Astrocyte (in vitro differentiated cells and primary cell): ENCODE measurements around the gene CCT4. TPM values are rescaled to one million over a fixed set of nuclear protein-coding genes. Genes with fewer than 3 reads are reported as not detected.

Source experiments
- DNase-seq: peaks from one replicate; pipeline ENCODE4 v3.0.0-alpha.2; 2010; ENCODE audit warnings: low read depth
- FAIRE-seq: peaks from 2 replicates; lab custom pipeline; 2011; peaks lifted over from hg19 to GRCh38; lab: Jason Lieb, UNC
- H2AFZ ChIP-seq: 2 replicates; pipeline ENCODE4 v1.6.0; 2012; ENCODE audit warnings: low read depth, low read length, inconsistent platforms
- H3K27ac ChIP-seq: 2 replicates; pipeline ENCODE4 v1.5.1; 2011; ENCODE audit warnings: low read depth, low read length, inconsistent platforms
- H3K27me3 ChIP-seq: 2 replicates; pipeline ENCODE4 v1.6.0; 2011; ENCODE audit warnings: low read length, inconsistent platforms; ENCODE audit not compliant: insufficient read depth
- H3K36me3 ChIP-seq: 2 replicates; pipeline ENCODE4 v1.5.1; 2011; ENCODE audit warnings: low read length, inconsistent platforms; ENCODE audit not compliant: insufficient read depth
- H3K4me1 ChIP-seq: 2 replicates; pipeline ENCODE4 v1.5.1; 2011; ENCODE audit warnings: low read length, inconsistent platforms; ENCODE audit not compliant: insufficient read depth
- H3K4me2 ChIP-seq: 2 replicates; pipeline ENCODE4 v1.6.0; 2012; ENCODE audit warnings: low read length, inconsistent platforms
- H3K4me3 ChIP-seq: 2 replicates; pipeline ENCODE4 v1.5.1; 2011; ENCODE audit warnings: low read depth, mild to moderate bottlenecking, low read length, inconsistent platforms; ENCODE audit not compliant: insufficient read depth
- H3K79me2 ChIP-seq: 2 replicates; pipeline ENCODE4 v1.6.0; 2012; ENCODE audit warnings: mild to moderate bottlenecking, low read length, inconsistent platforms; ENCODE audit not compliant: insufficient read depth
- H3K9ac ChIP-seq: 2 replicates; pipeline ENCODE4 v1.6.0; 2012; ENCODE audit warnings: mild to moderate bottlenecking, low read length, inconsistent platforms
- H3K9me3 ChIP-seq: 2 replicates; pipeline ENCODE4 v1.5.1; 2012; ENCODE audit warnings: low read depth, mild to moderate bottlenecking, low read length, inconsistent platforms; ENCODE audit not compliant: insufficient read depth
- H4K20me1 ChIP-seq: 2 replicates; pipeline ENCODE4 v1.6.0; 2012; ENCODE audit warnings: low read length, inconsistent platforms; ENCODE audit not compliant: insufficient read depth
- H3K27ac Mint-ChIP-seq: one replicate; pipeline ENCODE4 v1.8.0; 2021; ENCODE audit warnings: mild to moderate bottlenecking, mixed read lengths; ENCODE audit not compliant: unreplicated experiment
- H3K27me3 Mint-ChIP-seq: one replicate; pipeline ENCODE4 v1.8.0; 2021; ENCODE audit warnings: low read depth, mixed read lengths; ENCODE audit not compliant: unreplicated experiment
- H3K36me3 Mint-ChIP-seq: one replicate; pipeline ENCODE4 v1.8.0; 2021; ENCODE audit warnings: low read depth, mixed read lengths; ENCODE audit not compliant: unreplicated experiment
- H3K4me1 Mint-ChIP-seq: one replicate; pipeline ENCODE4 v1.8.0; 2021; ENCODE audit warnings: low read depth, mixed read lengths; ENCODE audit not compliant: unreplicated experiment
- H3K4me3 Mint-ChIP-seq: one replicate; pipeline ENCODE4 v1.8.0; 2021; ENCODE audit warnings: mild to moderate bottlenecking, moderate library complexity, mixed read lengths; ENCODE audit not compliant: unreplicated experiment
- H3K9me3 Mint-ChIP-seq: one replicate; pipeline ENCODE4 v1.8.0; 2021; ENCODE audit warnings: mild to moderate bottlenecking, mixed read lengths; ENCODE audit not compliant: unreplicated experiment
- EZH2 ChIP-seq: IDR thresholded peaks from 2 replicates; pipeline ENCODE4 v1.6.1; 2012; ENCODE audit warnings: mild to moderate bottlenecking, low read length, inconsistent platforms; ENCODE audit not compliant: insufficient read depth
- total RNA-seq: library from RNA; stranded (reverse); gene quantifications from 2 replicates; pipeline ENCODE4 v1.2.1, GENCODE V29; 2021
- TF ChIP-seq, protein P1 (sequence below): IDR thresholded peaks from 2 replicates; pipeline ENCODE4 v1.5.1; 2011; ENCODE audit warnings: low read depth, mild to moderate bottlenecking, inconsistent platforms, low read length, moderate library complexity; ENCODE audit not compliant: insufficient read depth

The CCT4 gene
- total RNA-seq, 1 donor from 2014 or later: 220 TPM

- Histone ChIP-seq H3K9me3 (no peaks in the 10 kb centered on the region), H2AFZ (no peak overlapping the region), H3K4me3 (no peak overlapping the region), H3K79me2 (no peaks in the 10 kb centered on the region), H3K36me3 (no peaks in the 10 kb centered on the region), H4K20me1 (no peaks in the 10 kb centered on the region), H3K9ac (no peak overlapping the region), H3K27ac (no peak overlapping the region), H3K27me3 (no peaks in the 10 kb centered on the region), H3K4me2 (no peak overlapping the region), H3K4me1 (peaks cover 7% of the 10 kb centered on the region)
- H3K36me3 Mint-ChIP-seq: peaks cover 4% of the 10 kb centered on the region
- DNase-seq: no peak
- peaks cover 4% of the 10 kb centered on the region for H3K9me3 Mint-ChIP-seq
- no peak overlapping the region for H3K4me3 Mint-ChIP-seq
- no peaks in the 10 kb centered on the region for H3K27me3 Mint-ChIP-seq
- no peak for TF ChIP-seq EZH2
- TF ChIP-seq, protein P1, sequence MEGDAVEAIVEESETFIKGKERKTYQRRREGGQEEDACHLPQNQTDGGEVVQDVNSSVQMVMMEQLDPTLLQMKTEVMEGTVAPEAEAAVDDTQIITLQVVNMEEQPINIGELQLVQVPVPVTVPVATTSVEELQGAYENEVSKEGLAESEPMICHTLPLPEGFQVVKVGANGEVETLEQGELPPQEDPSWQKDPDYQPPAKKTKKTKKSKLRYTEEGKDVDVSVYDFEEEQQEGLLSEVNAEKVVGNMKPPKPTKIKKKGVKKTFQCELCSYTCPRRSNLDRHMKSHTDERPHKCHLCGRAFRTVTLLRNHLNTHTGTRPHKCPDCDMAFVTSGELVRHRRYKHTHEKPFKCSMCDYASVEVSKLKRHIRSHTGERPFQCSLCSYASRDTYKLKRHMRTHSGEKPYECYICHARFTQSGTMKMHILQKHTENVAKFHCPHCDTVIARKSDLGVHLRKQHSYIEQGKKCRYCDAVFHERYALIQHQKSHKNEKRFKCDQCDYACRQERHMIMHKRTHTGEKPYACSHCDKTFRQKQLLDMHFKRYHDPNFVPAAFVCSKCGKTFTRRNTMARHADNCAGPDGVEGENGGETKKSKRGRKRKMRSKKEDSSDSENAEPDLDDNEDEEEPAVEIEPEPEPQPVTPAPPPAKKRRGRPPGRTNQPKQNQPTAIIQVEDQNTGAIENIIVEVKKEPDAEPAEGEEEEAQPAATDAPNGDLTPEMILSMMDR: no peak
- no peak for FAIRE-seq
- peaks cover 8% of the 10 kb centered on the region for H3K4me1 Mint-ChIP-seq
- H3K27ac Mint-ChIP-seq: no peak overlapping the region
These were observed 38.3 kb upstream of the CCT4 start for GRCh38 chr2:61926531-61927477.

DNA sequence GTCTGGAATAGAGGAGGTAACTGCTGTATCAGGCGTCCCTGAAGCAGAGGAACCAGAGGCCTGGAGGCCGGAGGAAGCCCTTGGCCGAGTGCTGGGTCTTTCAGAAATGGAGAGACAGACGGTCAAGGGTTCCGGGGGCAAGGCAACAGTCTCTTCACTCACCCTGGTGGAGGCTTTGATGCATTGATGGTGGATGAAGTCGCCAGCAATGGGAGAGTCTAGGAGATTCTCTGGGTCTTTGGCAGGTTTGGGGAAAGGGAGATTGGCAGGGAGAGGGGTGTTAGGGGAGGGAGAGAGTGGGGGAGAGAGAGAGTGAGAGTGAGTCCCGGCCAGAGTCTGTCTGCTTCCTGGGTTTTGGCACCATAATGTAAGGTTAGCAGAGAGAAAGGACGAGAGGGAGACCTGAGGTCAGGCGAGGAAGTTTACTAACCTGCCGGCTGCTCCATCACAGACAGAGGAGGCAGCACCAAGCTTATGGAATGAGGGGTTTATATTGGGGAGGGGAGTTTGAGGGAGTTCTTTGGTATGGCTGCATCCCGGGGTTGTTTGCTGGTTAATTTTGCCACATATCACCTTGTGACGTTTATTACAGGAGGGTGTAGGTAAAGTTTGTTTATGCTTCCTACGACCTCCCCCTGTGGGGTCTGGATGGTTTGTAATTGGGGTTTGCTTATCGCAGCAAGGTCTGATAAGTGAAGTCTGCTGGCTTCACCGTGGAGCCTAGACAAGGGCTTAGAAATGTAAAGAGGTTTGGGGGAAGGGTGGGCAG is 36.6 kb upstream of the CCT4 start:
- Mint-ChIP-seq H3K27ac (no peak overlapping the region), H3K36me3 (peaks cover 4% of the 10 kb centered on the region), H3K9me3 (peaks cover 4% of the 10 kb centered on the region), H3K4me3 (no peak overlapping the region), H3K27me3 (no peaks in the 10 kb centered on the region), H3K4me1 (peaks cover 8% of the 10 kb centered on the region)
- FAIRE-seq (no peak), DNase-seq (no peak)
- Histone ChIP-seq H4K20me1 (no peaks in the 10 kb centered on the region), H3K9me3 (no peaks in the 10 kb centered on the region), H3K27me3 (no peaks in the 10 kb centered on the region), H3K36me3 (no peaks in the 10 kb centered on the region), H2AFZ (no peak overlapping the region), H3K4me3 (no peak overlapping the region), H3K27ac (no peak overlapping the region), H3K79me2 (no peaks in the 10 kb centered on the region), H3K4me1 (peaks cover 7% of the 10 kb centered on the region), H3K4me2 (no peak overlapping the region), H3K9ac (no peak overlapping the region)
- no peak for TF ChIP-seq EZH2
- TF ChIP-seq, protein P1: no peak
